IgD-negative memory B cell (primary cell): Measurements from ENCODE around the gene TMEM150A. TPM values are rescaled to one million over a fixed set of nuclear protein-coding genes. Genes with fewer than 3 reads are reported as not detected.

Source experiments
- H3K27ac Mint-ChIP-seq, 3 donors: one replicate each; pipeline ENCODE4 v1.8.0; 2020 to 2022; ENCODE audit warnings: mild to moderate bottlenecking in 3 of 3, mixed read lengths in 3 of 3, moderate library complexity in 1 of 3
- H3K27me3 Mint-ChIP-seq: one replicate; pipeline ENCODE4 v1.8.0; 2021; ENCODE audit warnings: mixed read lengths
- H3K36me3 Mint-ChIP-seq: one replicate; pipeline ENCODE4 v1.8.0; 2020; ENCODE audit warnings: mild to moderate bottlenecking, mixed read lengths
- H3K4me1 Mint-ChIP-seq, 3 donors: one replicate each; pipeline ENCODE4 v1.8.0; 2020 to 2022; ENCODE audit warnings: mixed read lengths in 3 of 3, mild to moderate bottlenecking in 1 of 3
- H3K4me3 Mint-ChIP-seq, 4 donors: one replicate each; pipeline ENCODE4 v1.8.0; 2020 to 2022; ENCODE audit warnings: mild to moderate bottlenecking in 4 of 4, mixed read lengths in 4 of 4, moderate library complexity in 3 of 4
- H3K9me3 Mint-ChIP-seq, 3 donors: one replicate each; pipeline ENCODE4 v1.8.0; 2020 to 2021; ENCODE audit warnings: mixed read lengths in 3 of 3, mild to moderate bottlenecking in 1 of 3
- polyA plus RNA-seq: library from polyadenylated mRNA; unstranded; fragments of 300-500 nt; fragmentation: Illumina TruSeq; gene quantifications from one replicate; pipeline ENCODE4 v1.2.3, GENCODE V29; 2021

Gene TMEM150A
- polyA plus RNA-seq, 1 donor from 2014 or later, result 13.4 TPM

- H3K4me1 Mint-ChIP-seq, result peaks cover 0 to 5% (median 4%) of the 10 kb centered on the region in 3 donors
- H3K27me3 Mint-ChIP-seq, result no peaks in the 10 kb centered on the region
- H3K4me3 Mint-ChIP-seq, result peak overlapping the region in 2 of 4 donors; percentile 6 to 33
- no peaks in the 10 kb centered on the region for H3K9me3 Mint-ChIP-seq
- H3K36me3 Mint-ChIP-seq, result peaks cover 2% of the 10 kb centered on the region
- H3K27ac Mint-ChIP-seq, result peak overlapping the region in 1 of 3 donors; percentile 4
Measured at GRCh38 chr2:85551698-85552678, 50.5 kb downstream of the TMEM150A start.

GRCh38 chr2:85550486-85550885, 52.0 kb downstream of the TMEM150A start:
- Mint-ChIP-seq H3K36me3 (peaks cover 2% of the 10 kb centered on the region), H3K4me1 (peaks cover 0 to 5% (median 4%) of the 10 kb centered on the region in 3 donors), H3K27ac (no peak overlapping the region), H3K9me3 (no peaks in the 10 kb centered on the region), H3K27me3 (no peaks in the 10 kb centered on the region), H3K4me3 (no peak overlapping the region)

GRCh38 chr2:85549826-85550225, 52.7 kb downstream of the TMEM150A start:
- Mint-ChIP-seq H3K27me3 (no peaks in the 10 kb centered on the region), H3K4me1 (peaks cover 0 to 5% (median 4%) of the 10 kb centered on the region in 3 donors), H3K9me3 (no peaks in the 10 kb centered on the region), H3K36me3 (peaks cover 2% of the 10 kb centered on the region), H3K27ac (no peak overlapping the region), H3K4me3 (no peak overlapping the region)

GRCh38 chr2:85549095-85549494, 53.4 kb downstream of the TMEM150A start:
- Mint-ChIP-seq H3K4me3 (peak overlapping the region in 1 of 4 donors; percentile 47), H3K36me3 (peaks cover 2% of the 10 kb centered on the region), H3K4me1 (peaks cover 0 to 5% (median 5%) of the 10 kb centered on the region in 3 donors), H3K27ac (no peak overlapping the region), H3K27me3 (no peaks in the 10 kb centered on the region), H3K9me3 (no peaks in the 10 kb centered on the region)

GRCh38 chr2:85548608-85548900, 53.9 kb downstream of the TMEM150A start:
- Mint-ChIP-seq H3K36me3 (peaks cover 2% of the 10 kb centered on the region), H3K4me3 (no peak overlapping the region), H3K9me3 (no peaks in the 10 kb centered on the region), H3K4me1 (peaks cover 0 to 5% (median 5%) of the 10 kb centered on the region in 3 donors), H3K27me3 (no peaks in the 10 kb centered on the region), H3K27ac (no peak overlapping the region)

Other genes with a start within 250 kb of the TMEM150A start
- gene RETSAT, start 248.2 kb downstream of the TMEM150A start, polyA plus RNA-seq, result 10.6 TPM
- gene ELMOD3, start 247.9 kb downstream of the TMEM150A start, polyA plus RNA-seq, result 16.0 TPM
- 542 TPM for gene CAPG, start 192.3 kb downstream of the TMEM150A start, polyA plus RNA-seq
- gene SH2D6, start 184.0 kb downstream of the TMEM150A start, polyA plus RNA-seq, result not detected
- 72.2 TPM for gene MAT2A, start 63.5 kb downstream of the TMEM150A start, polyA plus RNA-seq
- gene GGCX, start 41.2 kb downstream of the TMEM150A start, polyA plus RNA-seq, result 16.1 TPM
- 240 TPM for gene VAMP8, start 25.1 kb downstream of the TMEM150A start, polyA plus RNA-seq
- 43.0 TPM for gene VAMP5, start 18.3 kb downstream of the TMEM150A start, polyA plus RNA-seq
- gene RNF181, start 7.0 kb downstream of the TMEM150A start, polyA plus RNA-seq, result 206 TPM
- 18.3 TPM for gene C2orf68, start 9.4 kb upstream of the TMEM150A start, polyA plus RNA-seq
- gene USP39, start 13.5 kb upstream of the TMEM150A start, polyA plus RNA-seq, result 61.2 TPM
- not detected for gene SFTPB, start 65.5 kb upstream of the TMEM150A start, polyA plus RNA-seq
- gene GNLY, start 91.7 kb upstream of the TMEM150A start, polyA plus RNA-seq, result 64.8 TPM
- gene ATOH8, start 151.3 kb upstream of the TMEM150A start, polyA plus RNA-seq, result not detected